H9 (cell line): ENCODE measurements around the gene LILRA6. TPM values are rescaled to one million over a fixed set of nuclear protein-coding genes. Genes with fewer than 3 reads are reported as not detected.
"Not testable (repeated sequence)": the region's sequence is repeated elsewhere in the genome, so short reads cannot be mapped to it uniquely, and the experiment has no call there.

ENCODE experiments used
- DNase-seq: peaks from one replicate; pipeline ENCODE4 v3.0.0-alpha.2; 2017
- H2AFZ ChIP-seq: one replicate; pipeline ENCODE4 v1.6.1; 2013; ENCODE audit warnings: mild to moderate bottlenecking, low read length, control low read depth, moderate library complexity
- H2AK5ac ChIP-seq: 2 replicates; pipeline ENCODE4 v1.6.1; 2013; ENCODE audit warnings: low read length, control low read depth, mixed read lengths; ENCODE audit not compliant: insufficient read length
- H2BK120ac ChIP-seq: one replicate; pipeline ENCODE4 v1.6.1; 2013; ENCODE audit warnings: low read depth, mild to moderate bottlenecking, low read length, control low read depth, inconsistent platforms; ENCODE audit not compliant: poor library complexity, severe bottlenecking
- H2BK12ac ChIP-seq: 2 replicates; pipeline ENCODE4 v1.6.1; 2013; ENCODE audit warnings: low read length, control low read depth, mixed read lengths, low read depth; ENCODE audit not compliant: insufficient read length
- H2BK15ac ChIP-seq: 2 replicates; pipeline ENCODE4 v1.6.1; 2013; ENCODE audit warnings: low read depth, low read length, control low read depth
- H2BK20ac ChIP-seq: one replicate; pipeline ENCODE4 v1.6.1; 2013; ENCODE audit warnings: low read depth, mild to moderate bottlenecking, low read length, control low read depth, inconsistent platforms; ENCODE audit not compliant: poor library complexity, severe bottlenecking
- H2BK5ac ChIP-seq: 2 replicates; pipeline ENCODE4 v1.6.1; 2013; ENCODE audit warnings: low read length, control low read depth, mixed read lengths; ENCODE audit not compliant: insufficient read length
- H3K14ac ChIP-seq: 2 replicates; pipeline ENCODE4 v1.6.1; 2013; ENCODE audit warnings: low read length, control low read depth; ENCODE audit not compliant: insufficient read depth
- H3K18ac ChIP-seq: 2 replicates; pipeline ENCODE4 v1.6.1; 2013; ENCODE audit warnings: low read depth, mild to moderate bottlenecking, mixed read lengths, low read length, control low read depth; ENCODE audit not compliant: insufficient read length
- H3K23ac ChIP-seq: 2 replicates; pipeline ENCODE4 v1.6.1; 2013; ENCODE audit warnings: low read length, control low read depth, mixed read lengths, low read depth; ENCODE audit not compliant: insufficient read length
- H3K23me2 ChIP-seq: 2 replicates; pipeline ENCODE4 v1.6.1; 2013; ENCODE audit warnings: low read depth, mild to moderate bottlenecking, mixed read lengths, low read length, control low read depth; ENCODE audit not compliant: insufficient read length, poor library complexity, severe bottlenecking
- H3K27ac ChIP-seq: 2 replicates; pipeline ENCODE4 v1.5.1; 2013; ENCODE audit warnings: low read length, control low read depth, mixed read lengths, low read depth; ENCODE audit not compliant: insufficient read length
- H3K27me3 ChIP-seq: 2 replicates; pipeline ENCODE4 v1.6.1; 2013; ENCODE audit warnings: low read length, control low read depth, inconsistent platforms; ENCODE audit not compliant: insufficient read depth
- H3K4ac ChIP-seq: 2 replicates; pipeline ENCODE4 v1.6.1; 2013; ENCODE audit warnings: low read depth, mild to moderate bottlenecking, control low read depth, inconsistent platforms, low read length, moderate library complexity
- H3K4me1 ChIP-seq: 2 replicates; pipeline ENCODE4 v1.6.1; 2013; ENCODE audit warnings: low read length, control low read depth, inconsistent platforms; ENCODE audit not compliant: insufficient read depth
- H3K4me2 ChIP-seq: 2 replicates; pipeline ENCODE4 v1.6.1; 2013; ENCODE audit warnings: low read length, control low read depth, mixed read lengths; ENCODE audit not compliant: insufficient read length, insufficient read depth
- H3K56ac ChIP-seq: 2 replicates; pipeline ENCODE4 v1.6.1; 2013; ENCODE audit warnings: low read depth, mild to moderate bottlenecking, mixed read lengths, low read length, control low read depth; ENCODE audit not compliant: insufficient read length
- H3K79me1 ChIP-seq: 2 replicates; pipeline ENCODE4 v1.6.1; 2013; ENCODE audit warnings: low read depth, mild to moderate bottlenecking, moderate library complexity, low read length, control low read depth, inconsistent platforms; ENCODE audit not compliant: insufficient read depth, poor library complexity, severe bottlenecking
- H3K79me2 ChIP-seq: 2 replicates; pipeline ENCODE4 v1.6.1; 2013; ENCODE audit warnings: low read length, control low read depth, inconsistent platforms; ENCODE audit not compliant: insufficient read depth
- H3K9ac ChIP-seq: 2 replicates; pipeline ENCODE4 v1.6.1; 2013; ENCODE audit warnings: low read length, control low read depth, mixed read lengths; ENCODE audit not compliant: insufficient read length; ENCODE audit errors: extremely low read depth
- H3K9me3 ChIP-seq: one replicate; pipeline ENCODE4 v1.6.1; 2013; ENCODE audit warnings: low read depth, low read length, inconsistent platforms; ENCODE audit not compliant: control insufficient read depth
- H3T11ph ChIP-seq: one replicate; pipeline ENCODE4 v1.6.1; 2013; ENCODE audit warnings: mild to moderate bottlenecking, low read length, control low read depth, inconsistent platforms
- H4K20me1 ChIP-seq: one replicate; pipeline ENCODE4 v1.6.1; 2013; ENCODE audit not compliant: control insufficient read depth, insufficient read length, insufficient read depth
- H4K5ac ChIP-seq: 2 replicates; pipeline ENCODE4 v1.6.1; 2013; ENCODE audit warnings: low read depth, mild to moderate bottlenecking, mixed read lengths, low read length, control low read depth; ENCODE audit not compliant: insufficient read length
- H4K8ac ChIP-seq: replicated peaks from 2 replicates; pipeline ENCODE4 v1.6.1; 2013; ENCODE audit warnings: low read length, control low read depth, mixed read lengths, low read depth; ENCODE audit not compliant: insufficient read length
- H4K91ac ChIP-seq: 2 replicates; pipeline ENCODE4 v1.6.1; 2013; ENCODE audit warnings: low read depth, mild to moderate bottlenecking, moderate library complexity, mixed read lengths, low read length, control low read depth; ENCODE audit not compliant: insufficient read length
- H3K27ac Mint-ChIP-seq, 3 experiments: 2 replicates in 2 of 3; 3 replicates in 1 of 3; pipeline ENCODE4 v1.8.0; 2020 to 2021; ENCODE audit warnings: mixed read lengths in 3 of 3, mild to moderate bottlenecking in 1 of 3, moderate library complexity in 1 of 3
- H3K27me3 Mint-ChIP-seq: 2 replicates; pipeline ENCODE4 v1.8.0; 2021; ENCODE audit warnings: low read depth, mild to moderate bottlenecking, moderate library complexity, mixed read lengths
- H3K36me3 Mint-ChIP-seq, 3 experiments: 2 replicates in 2 of 3; 3 replicates in 1 of 3; pipeline ENCODE4 v1.8.0; 2020 to 2021; ENCODE audit warnings: low read depth in 3 of 3, mixed read lengths in 3 of 3; ENCODE audit not compliant: insufficient read depth in 1 of 3
- H3K4me1 Mint-ChIP-seq, 2 experiments: 2 replicates each; pipeline ENCODE4 v1.8.0; 2020; ENCODE audit warnings: mixed read lengths in 2 of 2
- H3K4me3 Mint-ChIP-seq, 2 experiments: 2 replicates in 1 of 2; 3 replicates in 1 of 2; pipeline ENCODE4 v1.8.0; 2020 to 2021; ENCODE audit warnings: mild to moderate bottlenecking in 2 of 2, mixed read lengths in 2 of 2, moderate library complexity in 1 of 2
- H3K9me3 Mint-ChIP-seq, 2 experiments: 2 replicates in 1 of 2; 3 replicates in 1 of 2; pipeline ENCODE4 v1.8.0; 2020; ENCODE audit warnings: mild to moderate bottlenecking in 2 of 2, mixed read lengths in 2 of 2, moderate library complexity in 1 of 2
- WGBS: extraction: QIAGEN DNeasy Blood & Tissue Kit; methylation state at CpG from one replicate; pipeline ENCODE4 v1.1.7; 2013; ENCODE audit warnings: missing lambda C conversion rate, low lambda C conversion rate, mixed read lengths; ENCODE audit not compliant: insufficient read length; ENCODE audit errors: extremely low coverage; 5-methylcytosine and 5-hydroxymethylcytosine counted together
- total RNA-seq: library from RNA; stranded (reverse); gene quantifications from 2 replicates; pipeline ENCODE4 v1.2.1, GENCODE V29; 2021

Gene LILRA6
- total RNA-seq, 1 experiment from 2014 or later: not detected

DNA sequence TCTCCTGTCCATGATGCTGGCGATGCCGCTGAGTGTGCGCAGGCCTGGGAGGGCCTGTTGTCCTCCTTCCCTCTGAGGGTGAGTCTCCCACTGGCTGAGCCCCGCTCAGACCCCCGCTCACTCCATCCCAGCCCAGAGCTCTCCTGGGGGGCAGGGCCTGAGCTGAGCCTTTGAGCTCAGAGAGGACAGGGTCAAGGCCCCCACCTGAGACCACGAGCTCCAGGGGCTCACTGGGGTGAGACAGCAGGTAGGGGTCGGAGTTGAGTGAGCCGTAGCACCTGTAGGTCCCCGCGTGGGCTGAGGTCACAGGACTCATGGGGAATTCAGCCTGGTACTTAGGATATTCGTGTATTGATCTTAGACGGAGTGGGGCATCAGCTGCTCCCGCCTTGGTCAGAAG lies 35.5 kb upstream of the LILRA6 start:
- H3K4me1 ChIP-seq, DNase-seq, H3K79me2 ChIP-seq, H4K5ac ChIP-seq, H2BK15ac ChIP-seq, H3K4ac ChIP-seq, H3K23ac ChIP-seq, H3K36me3 Mint-ChIP-seq, H3K18ac ChIP-seq, H2AK5ac ChIP-seq, H3K27me3 ChIP-seq, H3K14ac ChIP-seq, H3K56ac ChIP-seq, H2BK12ac ChIP-seq, H3K4me2 ChIP-seq, H4K91ac ChIP-seq, H3K4me1 Mint-ChIP-seq, H2BK5ac ChIP-seq, H3K9me3 ChIP-seq, H3K79me1 ChIP-seq, H3K23me2 ChIP-seq, H4K20me1 ChIP-seq, H3K27ac ChIP-seq, H2BK20ac ChIP-seq, H3T11ph ChIP-seq, H3K4me3 Mint-ChIP-seq, H2AFZ ChIP-seq, H4K8ac ChIP-seq, H3K27ac Mint-ChIP-seq, H3K9ac ChIP-seq, H2BK120ac ChIP-seq: not testable (repeated sequence)
- peaks cover 50% of the 10 kb centered on the region for H3K27me3 Mint-ChIP-seq
- peaks cover 0 to 47% of the 10 kb centered on the region in 2 experiments; a peak in 2 of 5 replicates for H3K9me3 Mint-ChIP-seq
- no CpG with 5 or more reads among the region's 13 CpGs for WGBS

DNA sequence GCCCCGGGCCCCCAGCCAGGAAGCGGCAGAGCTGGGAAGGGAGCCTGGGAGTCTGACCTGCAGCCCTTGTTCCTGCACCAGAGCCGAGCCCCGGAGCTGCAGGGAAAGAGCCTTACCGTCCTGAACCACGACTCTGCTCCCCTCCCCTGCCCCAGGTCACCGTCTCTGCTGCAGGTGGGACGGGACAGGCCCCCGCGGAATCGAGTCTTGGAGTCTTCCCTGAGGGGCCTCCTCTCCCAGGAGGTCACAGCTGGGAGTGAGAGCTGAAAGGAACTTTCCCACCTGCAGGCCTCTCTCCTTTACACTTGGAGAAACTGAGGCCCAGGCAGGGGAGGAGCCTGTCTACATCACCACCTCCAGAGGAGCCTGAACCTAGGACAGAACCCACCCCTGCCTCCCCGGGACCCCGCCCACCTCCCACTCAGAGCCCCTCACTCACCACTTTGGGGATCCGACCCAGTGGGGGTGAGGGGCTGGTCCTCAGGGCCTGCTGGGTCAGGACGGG lies 34.6 kb upstream of the LILRA6 start:
- not testable (repeated sequence) for H3K36me3 Mint-ChIP-seq, H3K4me1 ChIP-seq, H3K4me2 ChIP-seq, H3K4me3 Mint-ChIP-seq, H3K4me1 Mint-ChIP-seq, H4K8ac ChIP-seq, H4K20me1 ChIP-seq, H2BK20ac ChIP-seq, H2BK15ac ChIP-seq, H4K5ac ChIP-seq, H2BK12ac ChIP-seq, H3K79me2 ChIP-seq, H3K23ac ChIP-seq, H3K79me1 ChIP-seq, DNase-seq, H4K91ac ChIP-seq, H3K27me3 ChIP-seq, H2AFZ ChIP-seq, H3K9me3 ChIP-seq, H2BK120ac ChIP-seq, H3K18ac ChIP-seq, H3K27ac ChIP-seq, H3K56ac ChIP-seq, H3T11ph ChIP-seq, H3K4ac ChIP-seq, H2BK5ac ChIP-seq, H3K9ac ChIP-seq, H2AK5ac ChIP-seq, H3K27ac Mint-ChIP-seq, H3K14ac ChIP-seq, H3K23me2 ChIP-seq
- H3K27me3 Mint-ChIP-seq: peaks cover 48% of the 10 kb centered on the region
- WGBS: no CpG with 5 or more reads among the region's 15 CpGs
- peaks cover 0 to 44% of the 10 kb centered on the region in 2 experiments; a peak in 2 of 5 replicates for H3K9me3 Mint-ChIP-seq
